Measurements from ENCODE around the gene SLA2.
"Not testable (repeated sequence)": the region's sequence is repeated elsewhere in the genome, so short reads cannot be mapped to it uniquely, and the experiment has no call there.

SLA2 gene

GRCh38 chr20:36629719-36630681, 16.0 kb downstream of the SLA2 start:
- no peaks in the 10 kb centered on the region for H3K36me3 ChIP-seq (ENCODE audit: insufficient read depth, low read length)
- no peak overlapping the region for H3K27ac ChIP-seq (ENCODE audit: low read depth, low read length)
- no peak overlapping the region for H3K4me3 ChIP-seq (ENCODE audit: low read length)
- no peak overlapping the region for H3K9ac ChIP-seq (ENCODE audit: low read depth, low read length)
- no peaks in the 10 kb centered on the region for H3K9me3 ChIP-seq (ENCODE audit: insufficient read depth, low read depth, low read length)
- no peaks in the 10 kb centered on the region for H3K27me3 ChIP-seq (ENCODE audit: insufficient read depth, low read length)
- WGBS, result 86% methylated on average over 15 of the region's 15 CpGs
- no peaks in the 10 kb centered on the region for H3K4me1 ChIP-seq (ENCODE audit: insufficient read depth, low read length)

GRCh38 chr20:36628076-36628475, 17.9 kb downstream of the SLA2 start:
- 95% methylated on average over 7 of the region's 7 CpGs for WGBS
- Histone ChIP-seq H3K27me3 (ENCODE audit: insufficient read depth, low read length) (no peaks in the 10 kb centered on the region), H3K36me3 (ENCODE audit: insufficient read depth, low read length) (no peaks in the 10 kb centered on the region), H3K9ac (ENCODE audit: low read depth, low read length) (no peak overlapping the region), H3K4me3 (ENCODE audit: low read length) (no peak overlapping the region), H3K27ac (ENCODE audit: low read depth, low read length) (no peak overlapping the region), H3K9me3 (ENCODE audit: insufficient read depth, low read depth, low read length) (no peaks in the 10 kb centered on the region), H3K4me1 (ENCODE audit: insufficient read depth, low read length) (0 out of 2 replicates have a peak, but pooled peaks cover 4% of the 10 kb centered on the region)

GRCh38 chr20:36624944-36625324, 21.1 kb downstream of the SLA2 start:
- H3K36me3 ChIP-seq (ENCODE audit: insufficient read depth, low read length), result no peaks in the 10 kb centered on the region

GRCh38 chr20:36624068-36624943, 21.7 kb downstream of the SLA2 start:
- no peaks in the 10 kb centered on the region for H3K36me3 ChIP-seq (ENCODE audit: insufficient read depth, low read length)
- no peak overlapping the region for H3K27ac ChIP-seq (ENCODE audit: low read depth, low read length)
- 61% methylated on average over 14 of the region's 14 CpGs for WGBS
- H3K9ac ChIP-seq (ENCODE audit: low read depth, low read length), result no peak overlapping the region
- 0 out of 2 replicates have a peak, but pooled peaks cover 4% of the 10 kb centered on the region for H3K4me1 ChIP-seq (ENCODE audit: insufficient read depth, low read length)
- no peak overlapping the region for H3K4me3 ChIP-seq (ENCODE audit: low read length)
- no peaks in the 10 kb centered on the region for H3K9me3 ChIP-seq (ENCODE audit: insufficient read depth, low read depth, low read length)
- H3K27me3 ChIP-seq (ENCODE audit: insufficient read depth, low read length), result no peaks in the 10 kb centered on the region

More at GRCh38 chr20:36624944-36625324, 21.1 kb downstream of the SLA2 start:
- H3K4me1 ChIP-seq (ENCODE audit: insufficient read depth, low read length), result 0 out of 2 replicates have a peak, but pooled peaks cover 4% of the 10 kb centered on the region
- H3K27me3 ChIP-seq (ENCODE audit: insufficient read depth, low read length), result no peaks in the 10 kb centered on the region
- no peak overlapping the region for H3K9ac ChIP-seq (ENCODE audit: low read depth, low read length)
- WGBS, result 93% methylated on average over 1 of the region's 2 CpGs
- H3K27ac ChIP-seq (ENCODE audit: low read depth, low read length), result no peak overlapping the region
- no peak overlapping the region for H3K4me3 ChIP-seq (ENCODE audit: low read length)
- H3K9me3 ChIP-seq (ENCODE audit: insufficient read depth, low read depth, low read length), result no peaks in the 10 kb centered on the region

GRCh38 chr20:36623444-36623843, 22.6 kb downstream of the SLA2 start:
- Histone ChIP-seq H3K4me1 (ENCODE audit: insufficient read depth, low read length) (0 out of 2 replicates have a peak, but pooled peaks cover 4% of the 10 kb centered on the region), H3K9me3 (ENCODE audit: insufficient read depth, low read depth, low read length) (no peaks in the 10 kb centered on the region), H3K4me3 (ENCODE audit: low read length) (no peak overlapping the region), H3K36me3 (ENCODE audit: insufficient read depth, low read length) (no peaks in the 10 kb centered on the region), H3K27ac (ENCODE audit: low read depth, low read length) (no peak overlapping the region), H3K9ac (ENCODE audit: low read depth, low read length) (no peak overlapping the region), H3K27me3 (ENCODE audit: insufficient read depth, low read length) (no peaks in the 10 kb centered on the region)
- 92% methylated on average over 2 of the region's 2 CpGs for WGBS

GRCh38 chr20:36620917-36621316, 25.1 kb downstream of the SLA2 start:
- H3K4me1 ChIP-seq (ENCODE audit: insufficient read depth, low read length), result 0 out of 2 replicates have a peak, but pooled peaks cover 4% of the 10 kb centered on the region
- no peak overlapping the region for H3K4me3 ChIP-seq (ENCODE audit: low read length)
- H3K27ac ChIP-seq (ENCODE audit: low read depth, low read length), result no peak overlapping the region
- WGBS, result 96% methylated on average over 5 of the region's 5 CpGs
- H3K36me3 ChIP-seq (ENCODE audit: insufficient read depth, low read length), result no peaks in the 10 kb centered on the region
- no peaks in the 10 kb centered on the region for H3K27me3 ChIP-seq (ENCODE audit: insufficient read depth, low read length)
- H3K9ac ChIP-seq (ENCODE audit: low read depth, low read length), result no peak overlapping the region
- H3K9me3 ChIP-seq (ENCODE audit: insufficient read depth, low read depth, low read length), result no peaks in the 10 kb centered on the region

- 92% methylated on average over 14 of the region's 14 CpGs for WGBS
- H3K9ac ChIP-seq (ENCODE audit: low read depth, low read length), result no peak overlapping the region
- no peak overlapping the region for H3K4me3 ChIP-seq (ENCODE audit: low read length)
- no peaks in the 10 kb centered on the region for H3K9me3 ChIP-seq (ENCODE audit: insufficient read depth, low read depth, low read length)
- peaks cover 42% of the 10 kb centered on the region for H3K36me3 ChIP-seq (ENCODE audit: insufficient read depth, low read length)
- no peaks in the 10 kb centered on the region for H3K4me1 ChIP-seq (ENCODE audit: insufficient read depth, low read length)
- H3K27ac ChIP-seq (ENCODE audit: low read depth, low read length), result no peak overlapping the region
- H3K27me3 ChIP-seq (ENCODE audit: insufficient read depth, low read length), result no peaks in the 10 kb centered on the region
These were observed 31.0 kb downstream of the SLA2 start for GRCh38 chr20:36614781-36615557.

- H3K9me3 ChIP-seq (ENCODE audit: insufficient read depth, low read depth, low read length), result no peaks in the 10 kb centered on the region
- H3K9ac ChIP-seq (ENCODE audit: low read depth, low read length), result no peak overlapping the region
- H3K4me3 ChIP-seq (ENCODE audit: low read length), result no peak overlapping the region
- H3K36me3 ChIP-seq (ENCODE audit: insufficient read depth, low read length), result peaks cover 52% of the 10 kb centered on the region
- H3K27me3 ChIP-seq (ENCODE audit: insufficient read depth, low read length), result no peaks in the 10 kb centered on the region
- no peaks in the 10 kb centered on the region for H3K4me1 ChIP-seq (ENCODE audit: insufficient read depth, low read length)
- no peak overlapping the region for H3K27ac ChIP-seq (ENCODE audit: low read depth, low read length)
- WGBS, result 93% methylated on average over 3 of the region's 3 CpGs
These were observed 32.0 kb downstream of the SLA2 start for GRCh38 chr20:36613974-36614373.

- Histone ChIP-seq H3K9me3 (ENCODE audit: insufficient read depth, low read depth, low read length) (no peaks in the 10 kb centered on the region), H3K27me3 (ENCODE audit: insufficient read depth, low read length) (no peaks in the 10 kb centered on the region), H3K4me1 (ENCODE audit: insufficient read depth, low read length) (peaks cover 5% of the 10 kb centered on the region), H3K36me3 (ENCODE audit: insufficient read depth, low read length) (peaks cover 68% of the 10 kb centered on the region), H3K27ac (ENCODE audit: low read depth, low read length) (no peak overlapping the region), H3K4me3 (ENCODE audit: low read length) (no peak overlapping the region), H3K9ac (ENCODE audit: low read depth, low read length) (no peak overlapping the region)
- 94% methylated on average over 5 of the region's 5 CpGs for WGBS
These were observed 34.4 kb downstream of the SLA2 start for GRCh38 chr20:36611625-36612024.

- H3K9ac ChIP-seq (ENCODE audit: low read depth, low read length); H3K27ac ChIP-seq (ENCODE audit: low read depth, low read length); H3K4me3 ChIP-seq (ENCODE audit: low read length); H3K27me3 ChIP-seq (ENCODE audit: insufficient read depth, low read length); H3K9me3 ChIP-seq (ENCODE audit: insufficient read depth, low read depth, low read length); H3K4me1 ChIP-seq (ENCODE audit: insufficient read depth, low read length): not testable (repeated sequence)
- WGBS, result 98% methylated on average over 6 of the region's 6 CpGs
- peaks cover 55% of the 10 kb centered on the region for H3K36me3 ChIP-seq (ENCODE audit: insufficient read depth, low read length)
These were observed 37.6 kb downstream of the SLA2 start for GRCh38 chr20:36608388-36608728.
